ENCODE results near the gene TRA2A.
A peak's percentile ranks its signal among the peaks of the same experiment; 100 is the strongest.

The TRA2A gene

GRCh38 chr7:23475576-23475839 lies 56.3 kb downstream of the TRA2A start:
- H3K4me3 ChIP-seq (ENCODE audit: low read length in 2 of 2) = no peak overlapping the region
- peaks cover 10% of the 10 kb centered on the region for H3K4me1 ChIP-seq (ENCODE audit: control insufficient read depth, insufficient read depth, low read length)
- H3K9ac ChIP-seq (ENCODE audit: low read length in 2 of 2) = no peak overlapping the region
- H3K9me3 ChIP-seq (ENCODE audit: control insufficient read depth in 2 of 2, low read length in 2 of 2) = peaks cover 0 to 3% of the 10 kb centered on the region in 2 donors
- no peaks in the 10 kb centered on the region for H3K36me3 ChIP-seq (ENCODE audit: control insufficient read depth in 2 of 2, insufficient read depth in 2 of 2, low read length in 2 of 2)
- peaks cover 45 to 72% of the 10 kb centered on the region in 2 donors for H3K27me3 ChIP-seq (ENCODE audit: control insufficient read depth in 1 of 2, insufficient read depth in 2 of 2, low read length in 2 of 2)
- no peak overlapping the region for H3K27ac ChIP-seq (ENCODE audit: low read length)

DNA sequence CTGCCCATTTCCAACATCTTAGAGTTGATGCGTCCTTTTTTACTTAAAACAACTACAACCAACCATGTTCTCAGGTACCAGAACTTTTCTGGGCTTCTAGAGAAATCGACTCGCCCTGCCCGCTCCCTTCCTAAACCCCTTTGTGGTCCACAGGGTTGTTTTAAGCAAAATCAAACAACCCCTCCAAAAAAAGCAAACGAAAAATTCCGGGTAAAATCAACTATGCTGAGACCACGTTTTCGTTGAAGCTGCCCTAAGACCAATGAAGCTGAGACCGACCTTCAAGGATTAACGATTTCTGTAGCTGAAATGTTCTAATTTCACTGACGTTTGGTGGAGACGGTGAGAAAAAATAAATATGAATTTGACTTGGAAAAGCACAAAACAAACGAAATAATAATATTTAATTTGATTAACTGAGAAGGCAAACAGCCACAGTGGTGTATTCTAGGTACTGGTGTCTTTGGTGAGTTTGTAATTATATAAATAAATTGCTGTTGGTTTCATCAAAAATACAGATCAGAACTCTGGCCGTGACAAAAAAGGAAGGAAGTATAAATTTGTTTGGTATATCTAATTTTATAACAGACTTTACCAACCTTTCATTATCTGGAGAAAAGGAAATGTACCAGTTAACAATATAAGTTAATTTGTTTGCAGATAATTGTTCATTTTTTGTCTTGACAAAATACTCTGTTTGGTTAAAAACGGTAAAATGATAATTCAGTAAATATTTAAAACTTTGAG lies 56.8 kb downstream of the TRA2A start:
- no peak overlapping the region for H3K9ac ChIP-seq (ENCODE audit: low read length in 2 of 2)
- H3K9me3 ChIP-seq (ENCODE audit: control insufficient read depth in 2 of 2, low read length in 2 of 2) = peaks cover 0 to 3% of the 10 kb centered on the region in 2 donors
- H3K27me3 ChIP-seq (ENCODE audit: control insufficient read depth in 1 of 2, insufficient read depth in 2 of 2, low read length in 2 of 2) = peaks cover 49 to 77% of the 10 kb centered on the region in 2 donors
- no peaks in the 10 kb centered on the region for H3K36me3 ChIP-seq (ENCODE audit: control insufficient read depth in 2 of 2, insufficient read depth in 2 of 2, low read length in 2 of 2)
- H3K27ac ChIP-seq (ENCODE audit: low read length) = no peak overlapping the region
- no peak overlapping the region for H3K4me3 ChIP-seq (ENCODE audit: low read length in 2 of 2)
- peaks cover 14% of the 10 kb centered on the region for H3K4me1 ChIP-seq (ENCODE audit: control insufficient read depth, insufficient read depth, low read length)

- Histone ChIP-seq H3K4me3 (ENCODE audit: low read length in 2 of 2) (peak overlapping the region in 1 of 2 donors; percentile 44), H3K9me3 (ENCODE audit: control insufficient read depth in 2 of 2, low read length in 2 of 2) (peaks cover 0 to 3% of the 10 kb centered on the region in 2 donors), H3K27ac (ENCODE audit: low read length) (no peak overlapping the region), H3K36me3 (ENCODE audit: control insufficient read depth in 2 of 2, insufficient read depth in 2 of 2, low read length in 2 of 2) (no peaks in the 10 kb centered on the region), H3K4me1 (ENCODE audit: control insufficient read depth, insufficient read depth, low read length) (peaks cover 21% of the 10 kb centered on the region), H3K9ac (ENCODE audit: low read length in 2 of 2) (no peak overlapping the region), H3K27me3 (ENCODE audit: control insufficient read depth in 1 of 2, insufficient read depth in 2 of 2, low read length in 2 of 2) (peaks cover 49 to 84% of the 10 kb centered on the region in 2 donors)
Observed at GRCh38 chr7:23474094-23474828, 57.5 kb downstream of the TRA2A start.

GRCh38 chr7:23473844-23474093 lies 58.0 kb downstream of the TRA2A start:
- Histone ChIP-seq H3K4me1 (ENCODE audit: control insufficient read depth, insufficient read depth, low read length) (peaks cover 26% of the 10 kb centered on the region), H3K27ac (ENCODE audit: low read length) (no peak overlapping the region), H3K27me3 (ENCODE audit: control insufficient read depth in 1 of 2, insufficient read depth in 2 of 2, low read length in 2 of 2) (peaks cover 52 to 89% of the 10 kb centered on the region in 2 donors), H3K4me3 (ENCODE audit: low read length in 2 of 2) (no peak overlapping the region), H3K9me3 (ENCODE audit: control insufficient read depth in 2 of 2, low read length in 2 of 2) (peaks cover 0 to 3% of the 10 kb centered on the region in 2 donors), H3K36me3 (ENCODE audit: control insufficient read depth in 2 of 2, insufficient read depth in 2 of 2, low read length in 2 of 2) (no peaks in the 10 kb centered on the region), H3K9ac (ENCODE audit: low read length in 2 of 2) (no peak overlapping the region)

DNA sequence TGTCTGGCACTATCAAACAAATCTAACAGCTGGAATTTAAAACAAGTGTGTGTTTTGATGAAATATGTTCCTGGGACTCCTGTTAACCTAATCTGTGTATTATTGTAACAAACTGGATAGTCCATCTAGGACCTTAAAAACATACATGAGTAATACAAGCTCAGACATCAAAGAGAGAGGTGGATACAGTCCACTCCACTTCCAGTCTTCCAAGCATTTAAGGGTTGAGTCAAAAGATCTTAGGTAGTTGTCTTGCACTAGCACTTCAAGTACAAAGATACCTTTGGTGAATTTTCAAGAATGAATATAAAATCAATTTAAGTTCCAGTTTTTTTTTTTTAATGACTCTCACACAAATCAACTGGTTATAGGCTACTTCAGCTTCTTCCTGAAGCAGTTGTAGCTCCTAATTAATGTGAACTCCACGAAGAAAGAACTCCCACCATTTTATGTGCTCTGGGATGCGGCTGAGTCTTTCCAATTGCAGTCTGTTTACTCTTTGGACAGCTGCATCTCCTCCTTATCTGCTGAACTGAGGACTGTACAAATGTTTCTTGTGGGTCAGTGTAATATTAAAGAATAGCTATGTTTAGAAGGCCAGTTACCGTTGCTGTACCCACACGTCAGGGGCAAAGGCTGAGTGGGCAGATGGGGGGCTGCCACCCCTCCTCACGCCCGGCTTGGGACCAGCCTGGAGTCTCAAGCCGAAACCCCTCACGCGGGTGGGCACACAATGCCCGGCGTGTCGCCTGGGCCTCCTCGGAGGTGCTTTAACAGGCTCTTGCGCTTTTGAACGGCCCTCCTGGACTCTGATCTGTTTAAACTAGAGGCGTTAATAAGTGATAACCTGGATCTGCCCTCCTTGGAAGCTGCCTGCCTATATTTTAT lies 58.6 kb downstream of the TRA2A start:
- Histone ChIP-seq H3K9ac (ENCODE audit: low read length in 2 of 2) (no peak overlapping the region), H3K27me3 (ENCODE audit: control insufficient read depth in 1 of 2, insufficient read depth in 2 of 2, low read length in 2 of 2) (peaks cover 57 to 92% of the 10 kb centered on the region in 2 donors), H3K4me1 (ENCODE audit: control insufficient read depth, insufficient read depth, low read length) (peaks cover 32% of the 10 kb centered on the region), H3K4me3 (ENCODE audit: low read length in 2 of 2) (no peak overlapping the region), H3K27ac (ENCODE audit: low read length) (no peak overlapping the region), H3K9me3 (ENCODE audit: control insufficient read depth in 2 of 2, low read length in 2 of 2) (peaks cover 0 to 3% of the 10 kb centered on the region in 2 donors), H3K36me3 (ENCODE audit: control insufficient read depth in 2 of 2, insufficient read depth in 2 of 2, low read length in 2 of 2) (no peaks in the 10 kb centered on the region)

DNA sequence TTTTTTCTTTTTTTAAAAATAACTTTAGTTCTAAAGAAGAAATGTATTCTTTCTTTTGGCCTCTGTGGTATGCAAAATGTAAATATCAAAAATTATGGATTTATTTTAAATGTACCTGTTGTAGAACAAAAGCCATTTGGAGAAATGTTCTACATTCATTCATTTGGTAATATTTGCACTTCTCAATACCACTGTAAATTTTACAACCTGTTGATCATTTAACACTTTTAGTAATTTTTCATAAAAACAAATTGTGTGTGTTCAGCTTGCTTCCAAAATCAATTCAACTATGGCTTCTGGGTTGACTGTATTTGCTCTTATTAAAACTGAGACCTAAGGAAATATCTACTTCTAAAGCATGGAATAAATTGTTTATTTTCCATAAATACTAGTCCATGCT lies 59.2 kb downstream of the TRA2A start:
- Histone ChIP-seq H3K9ac (ENCODE audit: low read length in 2 of 2) (no peak overlapping the region), H3K36me3 (ENCODE audit: control insufficient read depth in 2 of 2, insufficient read depth in 2 of 2, low read length in 2 of 2) (no peaks in the 10 kb centered on the region), H3K4me3 (ENCODE audit: low read length in 2 of 2) (no peak overlapping the region), H3K4me1 (ENCODE audit: control insufficient read depth, insufficient read depth, low read length) (peaks cover 37% of the 10 kb centered on the region), H3K9me3 (ENCODE audit: control insufficient read depth in 2 of 2, low read length in 2 of 2) (peaks cover 0 to 3% of the 10 kb centered on the region in 2 donors), H3K27ac (ENCODE audit: low read length) (no peak overlapping the region), H3K27me3 (ENCODE audit: control insufficient read depth in 1 of 2, insufficient read depth in 2 of 2, low read length in 2 of 2) (peaks cover 64 to 94% of the 10 kb centered on the region in 2 donors)

DNA sequence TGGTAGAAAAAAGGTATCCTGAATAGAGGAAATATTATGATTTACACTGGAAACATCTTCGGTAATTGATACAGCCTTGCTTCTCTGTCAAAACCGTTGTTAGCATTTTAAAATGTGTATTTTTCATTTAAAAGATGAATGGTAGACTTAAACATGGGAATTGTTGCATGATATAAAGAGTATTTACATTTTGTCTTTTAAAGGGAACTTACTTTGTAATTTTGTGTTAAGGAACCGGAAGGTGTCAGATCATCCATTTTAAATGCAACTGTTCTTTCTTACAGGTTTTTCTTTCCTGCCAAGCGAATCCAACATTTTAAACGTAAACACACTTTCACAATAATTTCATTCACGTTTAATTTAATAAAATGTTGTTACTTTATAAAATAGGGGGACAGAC lies 59.7 kb downstream of the TRA2A start:
- H3K9ac ChIP-seq (ENCODE audit: low read length in 2 of 2) = no peak overlapping the region
- peaks cover 0 to 3% of the 10 kb centered on the region in 2 donors for H3K9me3 ChIP-seq (ENCODE audit: control insufficient read depth in 2 of 2, low read length in 2 of 2)
- H3K27ac ChIP-seq (ENCODE audit: low read length) = no peak overlapping the region
- no peaks in the 10 kb centered on the region for H3K36me3 ChIP-seq (ENCODE audit: control insufficient read depth in 2 of 2, insufficient read depth in 2 of 2, low read length in 2 of 2)
- peaks cover 66 to 96% of the 10 kb centered on the region in 2 donors for H3K27me3 ChIP-seq (ENCODE audit: control insufficient read depth in 1 of 2, insufficient read depth in 2 of 2, low read length in 2 of 2)
- peaks cover 37% of the 10 kb centered on the region for H3K4me1 ChIP-seq (ENCODE audit: control insufficient read depth, insufficient read depth, low read length)
- no peak overlapping the region for H3K4me3 ChIP-seq (ENCODE audit: low read length in 2 of 2)

DNA sequence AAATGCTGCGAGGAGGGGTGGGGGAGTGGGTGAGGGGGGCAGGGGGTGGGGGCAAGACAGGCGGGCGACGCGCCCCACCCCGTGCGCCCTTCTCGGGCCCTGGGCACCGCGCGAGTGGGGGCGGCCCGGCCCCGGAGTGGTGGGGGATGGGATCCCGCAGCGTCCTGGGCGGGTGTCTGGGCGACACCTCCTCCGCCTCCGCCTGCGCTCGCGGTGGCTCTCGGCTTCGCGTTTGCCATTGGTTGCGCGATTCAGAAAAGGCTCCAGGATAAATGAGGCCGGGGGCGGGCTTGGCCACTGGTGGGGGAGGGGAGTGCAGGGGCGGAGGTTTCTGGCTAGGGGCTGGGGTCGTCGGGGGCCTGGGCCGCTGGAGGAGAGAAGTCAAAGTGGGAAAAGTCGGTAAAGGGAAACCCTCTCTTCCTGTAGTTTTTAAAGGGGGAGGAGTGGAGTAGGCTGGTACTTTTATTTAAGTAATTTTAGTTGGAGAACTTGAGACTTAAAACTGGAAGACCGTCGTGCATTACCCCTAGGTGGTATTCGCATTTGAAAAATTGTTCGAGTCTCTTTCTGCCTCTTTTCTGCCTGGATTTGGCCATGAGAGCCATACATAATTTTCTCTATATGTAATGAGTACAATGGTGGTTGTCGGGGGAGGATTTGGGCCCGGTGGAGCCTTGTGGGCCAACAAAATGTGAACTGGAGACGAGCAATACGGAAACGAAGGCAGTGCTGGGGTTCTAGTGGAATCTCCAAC lies 60.5 kb downstream of the TRA2A start:
- H3K4me1 ChIP-seq (ENCODE audit: control insufficient read depth, insufficient read depth, low read length) = peaks cover 37% of the 10 kb centered on the region

DNA sequence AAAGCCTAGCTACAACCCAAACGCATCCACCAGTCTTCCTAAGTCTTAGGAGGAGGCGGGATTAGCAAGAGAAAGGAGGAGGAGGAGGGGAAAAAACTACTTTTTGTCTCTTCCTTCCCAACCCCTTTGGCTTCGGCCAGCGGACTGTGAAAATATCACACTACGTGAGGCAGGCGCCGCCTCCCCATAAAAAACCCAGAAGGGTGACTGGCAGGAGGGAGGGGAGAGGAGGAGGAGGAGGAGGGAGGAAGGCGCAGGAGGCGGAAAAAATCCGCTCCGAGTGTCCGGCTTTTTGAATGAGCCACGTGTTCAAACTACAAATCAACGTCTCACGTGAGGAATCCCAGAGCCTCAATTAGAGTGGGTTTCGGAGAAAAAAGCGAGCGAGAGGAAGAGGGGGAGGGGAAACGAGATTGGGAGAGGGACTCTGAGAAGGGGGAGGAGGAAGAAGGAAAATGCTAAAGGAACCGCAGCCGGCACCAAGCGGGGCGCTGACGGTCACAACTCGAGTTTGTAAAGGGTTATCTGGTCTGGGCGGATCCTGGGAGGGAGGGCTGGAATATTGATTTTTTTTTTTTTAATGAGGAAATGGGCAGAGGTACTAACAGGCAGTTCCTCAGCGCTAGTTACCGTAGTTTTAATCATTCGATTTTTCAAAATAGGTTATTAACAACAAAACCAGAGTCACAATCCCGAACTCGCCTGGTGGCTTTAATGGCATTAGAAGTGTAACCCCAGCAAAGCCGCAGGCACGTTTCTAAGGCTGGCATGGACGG lies 61.3 kb downstream of the TRA2A start, which contains the start of gene IGF2BP3:
IGF2BP3 (minus strand) TSS at position 162 of the 776 bp plus-strand sequence. CDS start 381 bp downstream, outside the sequence.
- H3K36me3 ChIP-seq (ENCODE audit: control insufficient read depth in 2 of 2, insufficient read depth in 2 of 2, low read length in 2 of 2) = no peaks in the 10 kb centered on the region
- no peak within 1 kb of the TSS for H3K27ac ChIP-seq (ENCODE audit: low read length)
- H3K4me1 ChIP-seq (ENCODE audit: control insufficient read depth, insufficient read depth, low read length) = peaks cover 37% of the 10 kb centered on the region
- no peak within 1 kb of the TSS for H3K9ac ChIP-seq (ENCODE audit: low read length in 2 of 2)
- peaks cover 58 to 90% of the 10 kb centered on the region in 2 donors for H3K27me3 ChIP-seq (ENCODE audit: control insufficient read depth in 1 of 2, insufficient read depth in 2 of 2, low read length in 2 of 2)
- H3K9me3 ChIP-seq (ENCODE audit: control insufficient read depth in 2 of 2, low read length in 2 of 2) = peaks cover 0 to 3% of the 10 kb centered on the region in 2 donors
- H3K4me3 ChIP-seq (ENCODE audit: low read length in 2 of 2) = peak within 1 kb of the TSS; percentile 44 to 62

More for the DNA sequence above, 60.5 kb downstream of the TRA2A start:
- H3K9ac ChIP-seq (ENCODE audit: low read length in 2 of 2) = no peak overlapping the region
- no peak overlapping the region for H3K4me3 ChIP-seq (ENCODE audit: low read length in 2 of 2)
- H3K27ac ChIP-seq (ENCODE audit: low read length) = no peak overlapping the region
- H3K36me3 ChIP-seq (ENCODE audit: control insufficient read depth in 2 of 2, insufficient read depth in 2 of 2, low read length in 2 of 2) = no peaks in the 10 kb centered on the region
- H3K27me3 ChIP-seq (ENCODE audit: control insufficient read depth in 1 of 2, insufficient read depth in 2 of 2, low read length in 2 of 2) = peaks cover 58 to 93% of the 10 kb centered on the region in 2 donors
- peaks cover 0 to 3% of the 10 kb centered on the region in 2 donors for H3K9me3 ChIP-seq (ENCODE audit: control insufficient read depth in 2 of 2, low read length in 2 of 2)

All from stomach smooth muscle (tissue), 2 donors.